NCI-H1105 treated with DMSO at 0.1 percent for 48 hours (cell line): ENCODE data around the gene BPIFB2.
"Not testable (repeated sequence)": the region's sequence is repeated elsewhere in the genome, so short reads cannot be mapped to it uniquely, and the experiment has no call there.

Experiments
- DNase-seq: peaks from one replicate; lab custom pipeline; 2025; lab: John Stamatoyannopoulos, UW

BPIFB2 gene

GRCh38 chr20:33007376-33008335 is at the start of gene BPIFB2:
Gene BPIFB2 (plus strand): TSS chr20:33007704. CDS start chr20:33008575, 871 bp downstream.
- no peak for DNase-seq

DNA sequence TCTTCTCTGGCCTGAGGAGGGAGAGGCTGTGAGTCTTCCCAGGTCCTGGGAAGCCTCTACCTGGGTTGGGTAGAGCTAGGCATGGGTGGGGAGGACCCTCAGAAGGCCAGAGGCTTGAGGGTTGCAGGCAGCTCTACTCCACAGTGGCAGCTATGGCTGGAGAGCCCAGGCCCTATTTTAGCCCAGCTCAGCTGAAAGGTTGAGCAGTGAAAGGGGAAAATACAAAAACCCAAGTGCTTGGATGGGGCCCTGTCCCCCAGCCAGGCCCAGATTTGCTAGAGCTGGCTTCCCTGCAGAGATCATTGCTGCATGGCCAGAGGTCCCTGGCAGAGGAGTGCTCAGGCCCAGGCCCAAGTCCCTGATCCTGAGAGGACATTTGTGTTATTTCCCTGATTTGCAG is 48.9 kb upstream of the BPIFB2 start:
- DNase-seq = no peak

GRCh38 chr20:32959351-32960221 is 47.9 kb upstream of the BPIFB2 start:
- DNase-seq = no peak

DNA sequence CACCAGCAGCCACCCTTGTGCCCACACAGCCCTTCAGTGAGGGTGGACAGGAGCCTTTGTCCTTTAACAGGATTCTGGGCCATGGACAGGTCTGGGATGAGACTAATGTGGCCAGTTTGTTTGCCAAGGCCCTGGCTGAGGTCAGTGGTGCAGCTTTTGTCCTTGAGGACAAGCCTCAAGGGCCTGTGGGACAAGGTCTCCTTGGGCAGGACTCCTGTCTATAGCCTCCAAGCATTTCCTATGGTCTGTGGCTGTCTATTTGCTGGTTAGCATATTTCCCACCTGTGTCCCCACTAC is 47.3 kb upstream of the BPIFB2 start:
- no peak for DNase-seq

DNA sequence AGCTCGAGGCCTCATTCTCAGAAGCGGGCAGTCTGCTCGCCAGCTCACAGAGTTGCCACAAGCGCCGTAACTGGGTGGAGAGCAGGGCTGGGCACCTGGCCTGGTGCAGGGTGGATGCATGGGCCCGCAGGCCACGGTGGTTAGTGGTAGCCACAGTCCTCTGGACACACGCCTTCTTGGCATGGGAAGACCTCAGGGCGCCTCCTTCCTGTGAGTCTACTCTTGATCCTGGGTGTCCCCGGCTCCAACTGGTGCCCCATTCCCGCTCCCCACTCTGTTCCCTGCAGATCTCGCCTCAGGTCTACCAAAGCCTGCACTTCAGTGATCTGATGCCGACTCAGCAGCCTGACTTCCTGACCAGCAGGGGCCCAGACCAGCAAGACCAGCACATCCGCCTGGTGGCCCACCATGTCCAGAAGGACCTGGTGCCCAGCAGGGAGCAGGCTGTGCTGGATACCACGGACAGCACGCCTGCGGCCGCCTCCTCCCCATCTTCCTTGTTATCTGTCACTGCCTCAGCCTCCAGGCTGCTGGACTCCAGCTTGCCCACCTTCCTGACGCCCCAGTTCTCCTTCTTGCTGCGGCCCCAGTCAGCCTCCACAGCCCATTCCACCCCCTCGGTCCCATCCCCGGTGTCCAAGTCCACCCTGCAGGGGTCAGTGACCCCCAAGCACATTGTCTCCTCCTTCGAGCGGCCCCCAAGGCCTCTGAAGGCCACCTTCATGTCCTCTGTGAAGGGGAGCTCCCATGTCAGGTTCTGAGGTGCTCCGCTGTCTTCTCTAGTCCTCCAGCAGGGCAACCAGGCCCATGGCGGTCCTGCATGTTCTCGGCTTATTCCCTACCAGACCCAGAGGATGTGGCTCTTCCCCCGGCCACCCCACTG is 46.4 kb upstream of the BPIFB2 start:
- DNase-seq = no peak

DNA sequence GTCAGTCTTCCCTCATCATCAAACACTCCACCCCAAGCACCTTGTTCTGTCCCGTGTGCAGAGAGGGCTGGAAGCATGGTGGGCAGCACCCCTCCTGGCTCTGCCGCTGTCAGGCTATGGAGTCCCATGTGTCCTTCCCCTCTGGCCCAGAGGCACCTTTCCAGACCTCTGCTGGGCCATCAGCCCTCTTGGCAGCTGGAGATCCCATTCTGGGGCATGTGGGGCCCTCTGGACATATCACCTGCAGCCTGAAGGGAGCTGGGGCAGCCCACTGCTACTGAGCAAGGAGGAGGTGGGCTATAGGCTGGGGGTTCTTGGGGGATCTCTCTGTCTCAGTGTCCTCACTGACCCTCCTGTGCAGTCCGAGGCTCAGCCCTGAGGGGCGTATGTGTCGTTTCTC is 45.5 kb upstream of the BPIFB2 start:
- no peak for DNase-seq

DNA sequence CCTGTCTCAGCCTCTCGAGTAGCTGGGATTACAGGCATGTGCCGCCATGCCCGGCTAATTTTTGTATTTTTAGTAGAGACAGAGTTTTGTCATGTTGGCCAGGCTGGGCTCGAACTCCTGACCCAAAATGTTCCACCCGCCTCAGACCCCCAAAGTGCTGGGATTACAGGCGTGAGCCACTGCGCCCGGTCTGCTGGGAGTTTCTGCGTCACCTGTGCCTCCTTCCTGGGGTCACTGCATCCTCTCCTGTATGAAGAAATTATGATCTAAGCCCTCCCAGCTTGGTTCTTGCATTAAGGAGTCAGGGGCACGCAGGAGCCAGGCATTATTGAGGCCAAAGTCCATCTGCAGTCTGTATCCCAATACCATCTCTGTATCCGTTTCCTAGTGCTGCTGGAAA is 44.9 kb upstream of the BPIFB2 start:
- DNase-seq = not testable (repeated sequence)

- no peak for DNase-seq
Measured at GRCh38 chr20:32963176-32963575, 44.3 kb upstream of the BPIFB2 start.

GRCh38 chr20:32964575-32964974 is 42.9 kb upstream of the BPIFB2 start:
- no peak for DNase-seq

- DNase-seq = no peak
Measured at GRCh38 chr20:32965115-32965514, 42.4 kb upstream of the BPIFB2 start.

DNA sequence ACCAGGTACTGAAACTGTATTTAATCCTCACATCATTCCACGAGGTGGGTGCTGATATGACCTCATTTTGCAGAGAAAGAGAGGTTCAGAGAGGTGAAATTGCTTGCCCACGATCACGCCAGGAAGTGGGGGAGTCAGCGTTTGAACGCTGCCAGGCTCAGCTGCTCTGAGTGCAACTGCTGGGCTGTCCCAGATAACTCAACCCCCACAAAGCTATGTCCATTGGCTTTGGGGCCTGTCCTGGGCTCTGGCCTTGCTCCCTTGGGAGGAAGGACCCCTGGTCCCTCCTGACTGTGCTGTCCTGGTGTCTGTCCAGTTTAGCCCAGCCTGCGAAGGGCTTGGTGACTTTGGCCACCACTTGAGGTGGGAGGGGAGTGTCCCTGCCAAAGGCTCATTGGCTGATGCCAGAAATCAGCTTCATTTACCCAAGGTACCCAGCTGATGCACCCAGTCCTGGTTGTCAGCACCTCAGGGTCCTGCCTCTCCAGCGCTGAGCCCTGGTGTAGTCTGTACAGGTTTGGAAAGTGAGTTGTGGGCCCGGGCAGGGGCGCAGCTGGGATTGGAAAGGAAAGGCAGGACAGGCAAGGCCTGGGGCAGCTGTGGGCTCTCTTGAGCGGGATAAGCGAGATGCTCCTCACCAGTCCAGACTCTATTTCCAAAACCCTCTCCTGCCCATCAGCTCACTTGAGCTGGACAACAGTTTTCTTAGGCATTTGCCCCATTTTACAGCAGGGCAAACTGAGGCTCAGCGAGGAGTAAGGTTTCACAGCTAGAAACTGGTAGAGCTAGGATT is 41.7 kb upstream of the BPIFB2 start:
- DNase-seq = no peak

GRCh38 chr20:32966382-32966781 is 41.1 kb upstream of the BPIFB2 start:
- DNase-seq = no peak

- no peak for DNase-seq
Measured at GRCh38 chr20:32966881-32967781, 40.4 kb upstream of the BPIFB2 start.

DNA sequence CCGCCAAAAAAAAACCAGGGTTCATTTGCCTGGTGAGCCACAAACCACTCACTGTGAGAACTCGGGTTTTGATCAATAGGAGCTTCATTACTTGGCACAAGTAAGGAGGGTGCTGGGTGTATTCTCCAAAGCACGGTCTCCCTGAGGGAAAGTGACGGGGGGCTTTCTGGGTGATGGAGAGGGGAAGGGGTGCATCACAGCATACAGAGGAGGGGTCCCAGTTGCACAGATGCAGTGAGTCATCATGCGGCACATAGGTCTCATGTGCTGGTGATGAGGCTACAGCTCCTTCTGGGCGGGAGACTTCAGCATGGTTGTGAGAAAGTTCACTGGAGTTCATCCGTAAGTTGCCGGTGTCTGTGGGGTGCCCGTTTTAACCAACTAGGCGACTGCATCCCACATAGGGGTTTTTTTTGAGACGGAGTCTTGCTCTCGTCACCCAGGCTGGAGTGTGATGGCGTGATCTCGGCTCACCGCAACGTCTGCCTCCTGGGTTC is 39.5 kb upstream of the BPIFB2 start:
- no peak for DNase-seq

GRCh38 chr20:32968478-32969241 is 38.8 kb upstream of the BPIFB2 start:
- DNase-seq = no peak

- no peak for DNase-seq
Measured at GRCh38 chr20:32969356-32970114, 38.0 kb upstream of the BPIFB2 start.

DNA sequence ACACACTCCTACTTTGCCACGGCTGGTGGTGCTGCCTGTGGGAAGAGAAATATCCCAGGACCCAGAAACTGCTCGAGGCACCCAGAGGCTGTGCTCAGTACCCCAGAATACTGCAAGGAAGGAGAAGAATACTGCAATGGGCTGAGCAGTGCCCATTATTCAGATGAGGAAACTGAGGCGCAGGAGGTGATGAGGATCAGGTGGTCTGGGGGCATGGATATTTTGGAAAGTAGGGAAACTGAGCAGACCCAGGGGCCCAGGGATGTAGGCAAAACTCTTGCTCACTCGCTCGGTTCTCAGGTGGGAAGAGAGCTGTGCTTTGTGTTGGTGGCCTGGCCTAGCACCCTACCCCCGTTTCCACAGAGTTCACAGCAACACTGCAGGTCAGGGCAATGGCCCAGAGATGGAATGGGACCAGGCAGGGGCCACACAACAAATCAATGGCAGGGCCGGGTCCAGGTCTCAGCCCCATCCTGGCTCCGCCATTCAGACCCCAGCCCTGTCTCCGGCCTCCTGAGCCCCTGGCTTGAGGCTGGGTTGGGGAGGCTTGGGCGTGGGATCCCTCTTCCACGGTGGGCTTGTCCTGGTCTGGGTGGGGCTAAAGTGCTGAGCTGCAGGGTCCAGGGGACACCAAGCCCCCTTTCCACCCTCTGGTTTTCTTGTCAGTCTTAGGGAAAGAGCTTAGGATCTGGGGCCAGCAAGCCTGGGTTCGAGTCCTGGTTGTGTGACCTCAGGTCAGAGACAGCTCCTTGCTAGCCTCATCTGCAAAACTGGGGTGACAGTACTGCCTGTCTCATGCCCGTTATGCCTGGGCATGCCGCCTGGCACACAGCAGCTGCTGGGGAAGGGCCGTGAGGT is 37.2 kb upstream of the BPIFB2 start:
- DNase-seq = no peak

DNA sequence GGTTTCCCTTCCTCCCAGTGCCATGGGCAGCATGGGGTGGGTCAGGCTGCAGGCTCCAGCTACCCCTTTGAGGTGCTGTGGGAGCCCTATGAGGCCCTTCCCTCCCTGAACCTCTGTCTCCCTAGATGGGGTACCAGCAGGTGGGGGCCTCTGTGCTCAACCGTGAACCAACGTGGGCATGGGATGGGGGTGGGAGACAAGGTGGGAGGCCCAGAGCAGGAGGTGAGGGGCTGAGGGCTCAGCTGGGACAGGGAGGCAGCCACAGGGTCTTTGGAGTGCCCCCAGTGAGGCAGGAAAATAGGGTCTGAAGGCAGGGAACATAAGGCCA is 36.6 kb upstream of the BPIFB2 start:
- no peak for DNase-seq
